Esophagus squamous epithelium (tissue), 4 donors: Measurements from ENCODE around the gene CD8B2.

Source experiments
- POLR2A ChIP-seq, 4 donors: fragments of 450-650 bp; IDR thresholded peaks; one replicate each; pipeline ENCODE4 v1.6.1; 2017; ENCODE audit warnings: antibody characterized with exemption in 4 of 4, mild to moderate bottlenecking in 4 of 4, moderate library complexity in 3 of 4
- TF ChIP-seq, protein P1 (sequence below), 6 experiments: fragments of 450-650 bp in 4 of 6; fragments of 200-600 bp in 2 of 6; sonication (generic) in 2 of 6; IDR thresholded peaks; one replicate each; pipeline ENCODE4 v1.5.1; 2016 to 2019; ENCODE audit warnings: antibody characterized with exemption in 6 of 6, mild to moderate bottlenecking in 4 of 6, moderate library complexity in 4 of 6

DNA sequence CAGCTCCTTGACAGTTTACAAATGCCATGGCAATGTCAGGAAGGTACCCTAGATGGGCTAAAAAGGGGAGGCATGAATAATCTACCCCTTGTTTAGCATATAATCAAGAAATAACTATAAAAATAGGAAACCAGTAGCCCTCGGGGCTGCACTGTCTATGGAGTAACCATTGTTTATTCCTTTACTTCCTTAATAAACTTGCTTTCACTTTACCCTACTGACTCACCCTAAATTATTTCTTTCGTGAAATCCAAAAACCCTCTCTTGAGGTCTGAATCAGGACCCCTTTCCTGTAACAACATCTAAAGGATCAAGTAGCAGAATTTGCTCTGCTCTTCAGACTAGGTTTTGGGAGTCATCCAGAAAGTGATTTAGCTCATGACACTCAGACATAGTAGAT lies 43.7 kb downstream of the CD8B2 start:
- TF ChIP-seq, protein P1, sequence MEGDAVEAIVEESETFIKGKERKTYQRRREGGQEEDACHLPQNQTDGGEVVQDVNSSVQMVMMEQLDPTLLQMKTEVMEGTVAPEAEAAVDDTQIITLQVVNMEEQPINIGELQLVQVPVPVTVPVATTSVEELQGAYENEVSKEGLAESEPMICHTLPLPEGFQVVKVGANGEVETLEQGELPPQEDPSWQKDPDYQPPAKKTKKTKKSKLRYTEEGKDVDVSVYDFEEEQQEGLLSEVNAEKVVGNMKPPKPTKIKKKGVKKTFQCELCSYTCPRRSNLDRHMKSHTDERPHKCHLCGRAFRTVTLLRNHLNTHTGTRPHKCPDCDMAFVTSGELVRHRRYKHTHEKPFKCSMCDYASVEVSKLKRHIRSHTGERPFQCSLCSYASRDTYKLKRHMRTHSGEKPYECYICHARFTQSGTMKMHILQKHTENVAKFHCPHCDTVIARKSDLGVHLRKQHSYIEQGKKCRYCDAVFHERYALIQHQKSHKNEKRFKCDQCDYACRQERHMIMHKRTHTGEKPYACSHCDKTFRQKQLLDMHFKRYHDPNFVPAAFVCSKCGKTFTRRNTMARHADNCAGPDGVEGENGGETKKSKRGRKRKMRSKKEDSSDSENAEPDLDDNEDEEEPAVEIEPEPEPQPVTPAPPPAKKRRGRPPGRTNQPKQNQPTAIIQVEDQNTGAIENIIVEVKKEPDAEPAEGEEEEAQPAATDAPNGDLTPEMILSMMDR (IDR thresholded peaks at IDR 0.05) = no peak
- no peak for TF ChIP-seq POLR2A (IDR thresholded peaks at IDR 0.05)
